LNCaP clone FGC (cell line): ENCODE results near the gene TTPAL.

Experiments
- DNase-seq: peaks from one replicate; pipeline ENCODE4 v3.0.0-alpha.2; 2011; ENCODE audit warnings: low read depth
- H3K4me3 ChIP-seq: 2 replicates; pipeline ENCODE4 v1.5.1; 2011; ENCODE audit warnings: mild to moderate bottlenecking, low read depth, low read length, control low read depth
- CTCF ChIP-seq: IDR thresholded peaks from 2 replicates; pipeline ENCODE4 v1.5.1; 2012; ENCODE audit warnings: mild to moderate bottlenecking; ENCODE audit not compliant: control insufficient read depth, insufficient read depth; ENCODE audit errors: extremely low read depth

The TTPAL gene

GRCh38 chr20:44509762-44510161 is 34.1 kb downstream of the TTPAL start:
- DNase-seq: no peak
- no peak for TF ChIP-seq CTCF
- H3K4me3 ChIP-seq: no peak overlapping the region

GRCh38 chr20:44513871-44514270 is 38.2 kb downstream of the TTPAL start:
- TF ChIP-seq CTCF: no peak
- DNase-seq: no peak

DNA sequence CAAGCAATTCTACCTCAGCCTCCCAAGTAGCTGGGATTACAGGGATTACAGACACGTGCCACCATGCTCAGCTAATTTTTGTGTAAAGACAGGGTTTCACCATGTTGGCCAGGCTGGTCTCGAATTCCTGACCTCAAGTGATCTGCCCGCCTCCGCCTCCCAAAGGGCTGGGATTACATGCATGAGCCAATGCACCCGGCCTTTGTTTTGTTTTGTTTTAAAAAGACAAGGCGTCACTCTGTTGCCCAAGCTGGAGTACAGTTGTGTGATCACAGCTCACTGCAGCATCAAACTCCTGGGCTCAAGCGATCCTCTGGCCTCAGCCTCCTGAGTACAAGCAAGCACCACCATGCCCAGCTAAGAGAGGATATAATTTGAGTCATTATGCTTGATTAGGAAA is 40.8 kb downstream of the TTPAL start:
- no peak overlapping the region for H3K4me3 ChIP-seq
- TF ChIP-seq CTCF: no peak
- no peak for DNase-seq

More at GRCh38 chr20:44513871-44514270, 38.2 kb downstream of the TTPAL start:
- H3K4me3 ChIP-seq: no peak overlapping the region

- no peak for TF ChIP-seq CTCF
- DNase-seq: peak; percentile 85
- no peak overlapping the region for H3K4me3 ChIP-seq
Measured at GRCh38 chr20:44517454-44517853, 41.8 kb downstream of the TTPAL start.

- no peak overlapping the region for H3K4me3 ChIP-seq
- no peak for TF ChIP-seq CTCF
- DNase-seq: no peak
Measured at GRCh38 chr20:44518248-44518647, 42.6 kb downstream of the TTPAL start.

DNA sequence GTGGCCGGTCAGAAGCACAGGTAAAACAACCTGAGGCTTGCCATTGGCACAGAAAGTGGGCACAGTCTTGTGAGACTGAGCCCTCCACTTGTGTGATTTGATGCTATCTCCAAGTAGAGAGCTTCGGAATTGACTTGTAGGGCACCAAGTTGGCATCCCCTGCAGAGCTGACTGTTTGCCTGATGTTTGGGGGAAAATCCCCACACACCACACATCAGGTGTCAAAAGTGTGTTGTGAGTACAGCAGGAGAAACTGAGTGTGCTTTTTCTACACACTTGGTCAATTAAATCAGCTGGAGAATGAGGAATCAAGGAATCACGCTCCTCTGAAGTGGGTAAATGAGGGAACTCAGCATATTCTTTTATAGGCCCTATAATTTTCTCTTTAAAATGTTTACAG is 45.2 kb downstream of the TTPAL start:
- no peak for DNase-seq
- H3K4me3 ChIP-seq: peak overlapping the region; percentile 100
- TF ChIP-seq CTCF: no peak
